PC-3 (cell line): Measurements from ENCODE around the gene CDR2L.

Experiments
- EZH2 ChIP-seq: fragments of 300-600 bp; sonication (generic); IDR thresholded peaks from one replicate; pipeline ENCODE4 v1.6.1; 2017; ENCODE audit warnings: antibody characterized with exemption, mild to moderate bottlenecking, low read length; ENCODE audit not compliant: unreplicated experiment
- EZH2phosphoT487 ChIP-seq: fragments of 300-600 bp; sonication (generic); IDR thresholded peaks from 2 replicates; pipeline ENCODE4 v1.6.1; 2018; ENCODE audit warnings: mild to moderate bottlenecking, antibody characterized with exemption, low read length, borderline replicate concordance
- TF ChIP-seq, protein P1 (sequence below): fragments of 300-600 bp; sonication (generic); conservative IDR thresholded peaks from 2 replicates; pipeline ENCODE4 v1.5.1; 2017; ENCODE audit warnings: antibody characterized with exemption, low read depth, mild to moderate bottlenecking, low read length

DNA sequence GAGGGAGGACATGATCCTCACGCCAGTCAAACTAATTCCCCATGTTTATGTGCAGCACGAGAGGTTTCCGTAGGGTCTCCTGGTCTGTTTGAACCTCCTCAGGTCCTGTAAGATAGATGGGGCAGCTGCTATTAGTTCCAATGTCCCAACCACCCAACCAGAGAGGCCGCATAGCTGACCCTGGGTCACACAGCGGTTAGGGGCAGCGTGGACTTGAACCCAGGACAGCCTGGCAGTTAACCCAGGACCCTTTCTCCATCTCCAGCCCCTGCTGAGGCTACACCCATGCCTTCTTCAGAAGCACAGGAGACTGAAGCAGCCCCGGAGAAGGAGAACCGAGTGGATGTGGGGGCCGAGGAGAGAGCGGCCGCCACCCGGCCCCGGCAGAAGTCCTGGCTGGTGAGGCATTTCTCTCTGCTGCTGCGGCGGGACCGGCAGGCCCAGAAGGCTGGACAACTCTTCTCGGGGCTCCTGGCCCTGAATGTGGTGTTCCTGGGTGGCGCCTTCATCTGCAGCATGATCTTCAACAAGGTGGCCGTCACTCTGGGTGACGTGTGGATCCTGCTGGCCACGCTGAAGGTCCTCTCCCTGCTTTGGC, 46.2 kb upstream of the CDR2L start:
- no peak for TF ChIP-seq EZH2
- TF ChIP-seq, protein P1, sequence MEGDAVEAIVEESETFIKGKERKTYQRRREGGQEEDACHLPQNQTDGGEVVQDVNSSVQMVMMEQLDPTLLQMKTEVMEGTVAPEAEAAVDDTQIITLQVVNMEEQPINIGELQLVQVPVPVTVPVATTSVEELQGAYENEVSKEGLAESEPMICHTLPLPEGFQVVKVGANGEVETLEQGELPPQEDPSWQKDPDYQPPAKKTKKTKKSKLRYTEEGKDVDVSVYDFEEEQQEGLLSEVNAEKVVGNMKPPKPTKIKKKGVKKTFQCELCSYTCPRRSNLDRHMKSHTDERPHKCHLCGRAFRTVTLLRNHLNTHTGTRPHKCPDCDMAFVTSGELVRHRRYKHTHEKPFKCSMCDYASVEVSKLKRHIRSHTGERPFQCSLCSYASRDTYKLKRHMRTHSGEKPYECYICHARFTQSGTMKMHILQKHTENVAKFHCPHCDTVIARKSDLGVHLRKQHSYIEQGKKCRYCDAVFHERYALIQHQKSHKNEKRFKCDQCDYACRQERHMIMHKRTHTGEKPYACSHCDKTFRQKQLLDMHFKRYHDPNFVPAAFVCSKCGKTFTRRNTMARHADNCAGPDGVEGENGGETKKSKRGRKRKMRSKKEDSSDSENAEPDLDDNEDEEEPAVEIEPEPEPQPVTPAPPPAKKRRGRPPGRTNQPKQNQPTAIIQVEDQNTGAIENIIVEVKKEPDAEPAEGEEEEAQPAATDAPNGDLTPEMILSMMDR, result no peak
- TF ChIP-seq EZH2phosphoT487, result no peak
